Fibroblast of skin of left biceps (primary cell): ENCODE data around the gene STAP2.
"Not testable (repeated sequence)": the region's sequence is repeated elsewhere in the genome, so short reads cannot be mapped to it uniquely, and the experiment has no call there.

Source experiments
- DNase-seq, 2 experiments: peaks; one replicate each; pipeline ENCODE4 v3.0.0-alpha.2; 2013; ENCODE audit warnings: low read depth in 2 of 2

The STAP2 gene

DNA sequence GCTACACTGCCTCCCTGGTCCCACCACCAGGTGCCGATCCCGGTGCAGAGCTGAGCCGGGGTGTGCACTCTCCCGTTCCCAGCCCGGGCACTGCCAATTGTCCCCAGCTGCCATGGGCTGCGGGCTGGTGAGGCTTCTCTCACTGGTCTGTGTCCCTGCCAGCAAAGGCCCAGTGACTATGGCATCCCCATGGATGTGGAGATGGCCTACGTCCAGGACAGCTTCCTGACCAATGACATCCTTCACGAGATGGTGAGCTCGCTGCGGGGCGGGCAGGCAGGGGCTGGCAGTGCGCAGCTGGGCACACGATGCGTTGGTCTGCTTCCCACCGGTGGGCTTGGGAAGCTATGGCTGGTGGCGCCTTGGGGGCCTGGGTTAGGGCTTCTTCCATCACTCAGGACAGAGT, 19.3 kb upstream of the STAP2 start:
- no peak for DNase-seq

DNA sequence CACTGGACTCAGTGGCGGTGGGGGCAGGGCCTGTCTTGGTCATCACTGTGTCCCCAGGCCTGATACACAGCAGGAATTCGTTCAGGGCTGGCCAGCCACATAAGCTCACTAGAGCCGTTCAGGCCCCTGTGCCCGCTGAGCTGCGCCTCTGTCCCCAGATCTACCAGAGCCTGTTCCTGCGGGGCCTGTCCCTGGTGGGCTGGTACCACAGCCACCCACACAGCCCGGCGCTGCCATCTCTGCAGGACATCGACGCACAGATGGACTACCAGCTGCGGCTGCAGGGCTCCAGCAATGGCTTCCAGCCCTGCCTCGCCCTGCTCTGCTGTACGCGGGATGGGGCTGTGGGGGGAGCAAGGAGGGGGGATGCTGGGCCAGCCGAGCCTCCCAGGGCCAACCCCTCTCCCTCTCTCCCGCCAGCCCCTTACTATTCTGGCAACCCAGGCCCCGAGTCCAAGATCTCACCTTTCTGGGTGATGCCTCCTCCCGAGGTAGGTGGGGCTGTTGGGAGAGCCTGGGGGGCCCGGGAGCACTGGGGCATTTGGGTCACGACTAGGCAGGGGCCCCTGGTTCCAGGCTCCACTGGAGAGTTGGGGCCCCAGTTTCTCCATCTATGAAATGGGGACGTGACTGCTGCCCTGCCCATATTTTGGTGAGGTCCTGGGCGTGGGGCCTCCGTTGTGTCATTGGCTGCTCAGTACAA, 18.6 kb upstream of the STAP2 start:
- no peak for DNase-seq

DNA sequence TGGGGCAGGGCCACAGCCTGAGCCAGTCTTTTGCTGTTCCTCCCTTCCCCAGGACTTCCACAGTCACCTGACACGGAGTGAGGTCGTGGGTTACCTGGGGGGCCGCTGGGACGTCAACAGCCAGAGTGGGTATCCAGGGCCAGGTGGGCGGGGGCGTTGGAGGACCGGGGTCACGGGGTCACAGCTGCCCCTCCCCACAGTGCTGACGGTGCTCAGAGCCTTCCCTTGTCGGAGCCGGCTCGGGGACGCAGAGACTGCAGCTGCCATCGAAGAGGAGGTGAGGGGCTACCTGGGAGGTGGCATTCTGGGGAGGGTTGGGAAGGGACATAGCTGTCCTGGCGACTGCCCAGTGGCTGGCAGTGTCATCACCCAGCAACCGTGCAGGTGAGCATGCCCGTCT, 16.3 kb upstream of the STAP2 start:
- DNase-seq = no peak

DNA sequence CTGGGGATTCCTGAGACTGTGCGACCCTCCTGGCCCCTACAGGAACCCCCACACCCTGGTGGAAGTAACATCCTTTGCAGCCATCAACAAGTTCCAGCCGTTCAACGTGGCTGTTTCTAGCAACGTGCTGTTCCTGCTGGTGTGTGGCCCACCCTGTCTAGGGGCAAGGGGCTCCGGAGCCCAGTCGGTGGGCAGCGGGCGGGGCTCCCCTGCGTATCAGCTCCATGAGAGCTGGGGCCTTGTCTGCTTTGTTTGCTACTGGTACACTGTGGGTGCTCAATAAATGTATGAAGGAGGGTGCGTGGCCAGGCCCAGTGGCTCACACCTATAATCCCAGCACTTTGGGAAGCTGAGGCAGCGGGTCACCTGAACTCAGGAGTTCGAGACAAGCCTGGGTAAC, 15.7 kb upstream of the STAP2 start:
- DNase-seq = no peak

DNA sequence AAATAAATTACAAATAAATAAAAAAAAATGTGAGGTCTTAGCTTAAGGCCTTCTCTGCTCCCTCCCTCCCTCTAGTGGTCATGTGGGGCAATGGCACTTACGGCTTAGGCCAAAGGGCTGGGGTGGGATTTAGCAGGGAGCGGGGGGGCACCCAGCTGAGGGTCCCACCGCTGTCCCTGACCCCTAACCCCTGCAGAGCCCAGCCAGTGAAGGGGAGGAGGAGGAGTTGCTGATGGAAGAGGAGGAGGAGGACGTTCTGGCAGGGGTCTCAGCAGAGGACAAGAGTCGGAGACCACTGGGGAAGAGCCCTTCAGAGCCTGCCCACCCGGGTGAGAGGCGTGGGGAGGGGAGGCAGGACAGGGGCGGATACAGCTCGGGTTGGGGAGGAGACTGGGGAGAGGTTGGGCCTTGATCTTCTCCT, 14.1 kb upstream of the STAP2 start:
- DNase-seq = no peak

DNA sequence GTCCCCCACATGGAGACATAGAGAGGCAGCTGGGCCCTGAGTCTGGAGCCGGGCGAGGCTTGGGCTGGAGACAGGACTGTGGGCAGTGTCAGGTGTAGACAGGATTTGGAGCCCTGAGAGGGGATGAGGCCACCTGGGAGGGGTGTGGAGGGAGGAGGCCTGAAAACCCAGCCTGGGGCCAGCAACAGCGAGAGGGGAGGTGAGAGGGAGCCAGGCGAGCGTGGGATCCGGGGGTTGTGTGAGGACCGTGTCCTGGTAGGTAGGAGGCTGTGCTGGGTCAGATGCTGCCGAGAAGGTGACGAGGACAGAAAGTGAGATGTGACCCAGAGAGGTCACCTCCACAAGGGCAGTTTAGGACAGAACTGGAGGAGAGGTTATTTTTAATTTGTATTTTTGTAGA, 12.1 kb upstream of the STAP2 start:
- DNase-seq = no peak

DNA sequence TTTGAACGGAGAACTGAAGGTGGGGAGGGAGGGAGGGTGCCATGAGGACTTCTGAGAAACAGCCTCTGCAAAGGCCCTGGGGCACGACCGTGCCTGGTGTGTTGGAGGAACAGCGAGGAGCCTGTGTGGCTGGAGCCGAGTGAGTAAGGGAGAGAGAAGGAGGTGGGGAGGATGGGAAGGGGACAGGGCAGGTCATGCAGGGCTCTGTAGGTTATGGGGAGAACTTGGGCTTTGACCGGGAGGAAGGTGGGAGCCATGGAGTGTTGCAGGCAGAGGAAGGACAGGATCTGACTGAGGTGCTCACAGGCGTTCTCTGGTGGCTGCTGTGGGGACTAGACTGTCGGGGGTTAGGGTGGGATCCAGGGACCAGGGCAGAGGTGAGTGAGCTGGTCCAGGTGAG, 11.5 kb upstream of the STAP2 start:
- no peak for DNase-seq

DNA sequence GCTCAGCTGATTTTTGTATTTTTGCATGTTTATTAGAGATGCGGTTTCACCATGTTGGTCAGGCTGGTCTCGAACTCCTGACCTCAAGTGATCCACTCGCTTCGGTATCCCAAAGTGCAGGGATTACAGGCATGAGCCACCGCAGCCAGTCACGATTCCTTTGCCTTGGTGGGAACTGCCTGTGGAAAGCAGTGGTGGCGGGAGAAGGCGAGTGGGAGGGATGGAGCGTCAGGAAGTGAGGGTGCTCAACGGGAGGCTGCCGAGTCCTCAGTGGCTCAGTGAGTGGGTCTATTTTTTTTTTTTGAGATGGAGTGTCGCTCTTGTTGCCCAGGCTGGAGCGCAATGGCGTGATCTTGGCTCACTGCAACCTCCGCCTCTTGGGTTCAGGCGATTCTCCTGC, 10.6 kb upstream of the STAP2 start:
- not testable (repeated sequence) for DNase-seq

DNA sequence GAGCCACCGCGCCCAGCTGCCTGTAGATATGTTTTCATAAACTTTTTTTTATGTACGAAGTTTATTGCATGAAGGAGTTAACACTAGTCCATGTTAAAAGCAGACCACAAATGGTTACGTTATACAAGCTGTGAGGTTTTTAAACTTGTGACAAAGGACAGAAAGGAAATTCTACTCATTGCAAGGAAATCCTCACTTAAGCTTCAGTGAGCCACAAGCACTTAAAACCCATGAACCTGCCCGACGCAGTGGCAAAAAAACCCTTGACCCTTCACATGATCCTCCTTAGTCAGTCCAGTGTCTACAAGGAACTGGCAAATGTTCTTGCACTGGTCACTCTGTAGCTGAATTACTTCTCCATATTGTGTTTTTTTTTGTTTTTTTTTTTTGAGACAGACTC, 8.9 kb upstream of the STAP2 start:
- DNase-seq = no peak

DNA sequence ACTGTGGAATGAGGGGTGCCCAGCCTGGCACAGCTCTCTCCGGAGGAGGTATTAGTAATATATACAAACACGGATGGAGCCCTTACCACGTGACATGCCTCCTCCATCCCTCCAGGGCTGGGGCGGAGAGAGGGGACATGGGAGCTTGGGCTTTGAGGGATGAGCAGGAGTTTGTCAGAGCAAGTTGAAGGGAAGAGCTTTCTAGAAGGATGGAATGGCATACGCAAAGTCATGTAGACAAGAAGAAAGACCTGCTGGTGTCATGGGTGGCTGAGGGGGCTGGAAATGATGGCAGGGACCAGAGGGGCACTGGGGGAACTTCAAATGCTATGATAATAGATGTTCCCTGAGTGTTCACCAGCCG, 7.4 kb upstream of the STAP2 start:
- no peak for DNase-seq

DNA sequence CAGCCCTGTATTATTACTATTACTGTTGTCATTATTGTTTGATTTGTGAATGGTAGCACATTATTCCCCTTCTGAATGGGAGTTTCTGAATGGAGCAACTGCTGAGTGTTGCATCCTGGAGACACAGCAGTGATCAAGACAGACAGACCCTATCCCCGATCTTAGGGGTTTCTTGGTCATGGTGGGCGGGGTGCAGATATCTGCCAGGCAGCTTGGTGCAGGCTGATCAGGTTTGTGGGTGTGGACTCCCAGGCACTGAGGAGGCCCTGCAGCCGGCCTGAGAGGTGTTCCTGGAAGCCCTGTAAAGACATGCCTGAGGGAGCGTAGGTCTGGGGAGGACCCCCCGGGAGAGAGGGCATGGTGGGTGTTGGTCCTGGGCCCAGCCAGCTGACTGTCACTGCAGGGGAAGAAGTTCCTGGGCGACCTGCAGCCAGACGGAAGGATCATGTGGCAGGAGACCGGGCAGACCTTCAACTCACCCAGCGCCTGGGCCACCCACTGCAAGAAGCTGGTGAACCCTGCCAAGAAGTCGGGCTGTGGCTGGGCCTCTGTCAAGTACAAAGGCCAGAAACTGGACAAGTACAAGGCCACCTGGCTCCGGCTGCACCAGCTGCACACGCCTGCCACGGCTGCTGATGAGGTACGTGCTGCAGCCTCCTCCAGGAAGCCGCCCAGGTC, 6.9 kb upstream of the STAP2 start:
- no peak for DNase-seq

DNA sequence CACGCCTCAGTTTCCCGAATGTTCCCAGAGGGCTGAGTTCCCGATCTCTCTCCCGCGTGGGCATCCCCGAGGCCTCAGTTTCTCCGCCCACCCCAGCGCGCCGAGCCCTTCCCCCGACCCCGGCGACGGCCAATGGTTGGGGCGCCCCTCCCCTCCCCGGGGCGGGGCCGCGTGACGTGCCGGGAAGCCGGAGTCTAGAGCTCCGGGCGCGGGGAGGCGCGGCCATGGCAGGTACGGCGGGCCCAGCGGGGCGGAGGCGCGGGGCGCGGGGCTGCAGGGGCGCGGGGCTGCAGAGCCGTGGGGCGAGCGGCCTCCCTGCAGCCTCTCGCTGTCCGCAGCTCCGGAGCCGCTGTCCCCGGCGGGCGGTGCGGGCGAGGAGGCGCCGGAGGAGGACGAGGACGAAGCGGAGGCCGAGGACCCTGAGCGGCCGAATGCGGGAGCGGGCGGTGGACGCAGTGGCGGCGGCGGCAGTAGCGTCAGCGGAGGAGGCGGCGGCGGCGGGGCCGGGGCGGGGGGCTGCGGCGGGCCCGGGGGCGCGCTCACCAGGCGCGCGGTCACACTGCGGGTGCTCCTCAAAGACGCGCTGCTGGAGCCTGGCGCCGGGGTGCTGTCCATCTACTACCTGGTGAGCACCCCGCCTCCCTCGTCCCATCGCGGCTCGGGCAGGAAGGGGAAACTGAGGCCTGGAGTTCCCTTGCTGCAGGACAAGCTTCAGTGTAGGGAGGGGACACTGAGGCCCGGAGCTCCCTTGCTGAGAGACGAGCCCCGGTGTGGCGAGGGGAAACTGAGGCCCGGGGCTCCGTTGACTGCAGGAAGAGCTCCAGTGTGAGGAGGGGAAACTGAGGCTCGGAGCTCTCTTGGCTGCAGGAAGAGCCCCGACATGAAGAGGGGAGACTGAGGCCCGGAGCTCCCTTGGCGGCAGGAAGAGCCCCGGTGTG, 5.0 kb upstream of the STAP2 start, which contains the start of gene MPND:
Gene MPND, plus strand, starts transcription at position 193 of the 938 bp plus-strand sequence. Its CDS starts 32 bp downstream, at position 225.
- peak; percentile 41 to 44 for DNase-seq

DNA sequence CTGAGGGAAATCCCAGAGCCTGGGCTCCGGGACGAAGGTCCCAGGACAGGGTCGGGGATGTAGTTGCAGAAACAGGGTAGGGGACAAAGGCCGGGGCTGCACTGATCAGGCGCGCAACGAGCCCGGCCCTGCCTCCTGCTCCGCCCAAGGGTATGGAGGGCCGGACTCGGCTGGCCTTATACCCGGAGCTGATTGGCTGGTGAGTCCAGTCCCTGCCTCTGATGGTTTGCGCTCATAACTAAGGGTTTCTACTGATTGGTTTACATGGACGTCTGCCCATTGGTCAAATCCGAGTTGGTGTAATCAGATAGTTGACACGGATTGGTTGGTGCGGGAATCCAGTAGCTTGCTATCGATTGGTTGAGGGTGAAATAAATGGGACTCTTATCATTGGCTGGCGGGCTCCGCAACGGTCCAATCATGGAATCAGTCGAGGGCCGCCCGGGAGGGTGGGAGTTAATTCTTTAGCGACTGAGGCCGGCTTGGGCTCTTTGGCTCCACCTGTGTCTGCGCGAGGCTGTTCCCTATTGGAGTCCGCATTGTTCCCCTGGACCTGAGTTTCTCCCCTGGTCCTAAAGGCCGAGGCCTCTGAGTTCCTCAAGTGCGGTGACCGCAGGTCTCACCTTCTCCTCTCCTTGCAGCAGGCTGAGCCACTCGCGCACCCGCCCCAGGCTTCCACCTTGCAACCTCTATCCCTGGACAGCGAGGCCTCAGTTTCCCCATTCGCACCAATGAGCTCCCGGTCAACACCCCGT, 4.2 kb upstream of the STAP2 start:
- peak; percentile 100 for DNase-seq

DNA sequence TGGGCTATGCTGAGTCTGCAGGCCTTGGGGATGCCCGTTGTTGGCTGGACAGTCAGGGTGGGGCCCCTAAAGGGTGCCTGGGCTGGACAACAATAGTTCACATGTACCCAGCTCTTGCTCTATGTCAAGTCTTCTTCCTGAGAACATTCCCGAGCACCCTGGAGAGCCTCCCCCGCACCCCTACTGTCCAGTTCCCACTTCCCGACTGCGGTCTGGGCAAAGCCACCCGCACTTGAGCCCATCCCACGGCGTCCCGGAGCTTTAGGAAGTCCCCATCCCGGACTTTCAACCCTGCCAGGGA, 3.6 kb upstream of the STAP2 start:
- no peak for DNase-seq

DNA sequence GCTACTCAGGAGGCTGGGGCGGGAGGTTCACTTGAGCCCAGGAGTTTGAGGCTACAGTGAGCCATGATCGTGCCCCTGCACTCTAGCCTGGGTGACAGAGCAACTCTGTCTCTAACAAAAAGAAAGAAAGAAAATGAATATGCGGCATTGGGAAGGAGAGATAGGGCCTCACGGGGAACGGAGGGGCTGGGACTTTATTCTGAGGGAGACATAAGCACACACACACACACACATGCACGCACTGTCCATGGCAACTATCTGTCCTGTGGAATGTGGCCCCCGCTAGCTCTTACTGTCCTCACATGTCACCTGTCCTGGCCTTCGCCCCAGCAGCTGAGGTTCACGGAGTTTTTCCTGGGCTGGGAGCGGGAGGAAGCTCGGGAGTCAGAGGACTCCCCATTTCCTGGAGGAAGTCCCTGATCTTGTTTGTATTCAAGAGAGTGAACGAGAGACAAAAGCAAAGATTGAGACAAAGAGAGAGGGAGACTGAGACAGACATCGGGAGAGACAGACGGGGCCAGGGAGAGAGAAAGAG, 654 bp downstream of the STAP2 start:
- no peak for DNase-seq

DNA sequence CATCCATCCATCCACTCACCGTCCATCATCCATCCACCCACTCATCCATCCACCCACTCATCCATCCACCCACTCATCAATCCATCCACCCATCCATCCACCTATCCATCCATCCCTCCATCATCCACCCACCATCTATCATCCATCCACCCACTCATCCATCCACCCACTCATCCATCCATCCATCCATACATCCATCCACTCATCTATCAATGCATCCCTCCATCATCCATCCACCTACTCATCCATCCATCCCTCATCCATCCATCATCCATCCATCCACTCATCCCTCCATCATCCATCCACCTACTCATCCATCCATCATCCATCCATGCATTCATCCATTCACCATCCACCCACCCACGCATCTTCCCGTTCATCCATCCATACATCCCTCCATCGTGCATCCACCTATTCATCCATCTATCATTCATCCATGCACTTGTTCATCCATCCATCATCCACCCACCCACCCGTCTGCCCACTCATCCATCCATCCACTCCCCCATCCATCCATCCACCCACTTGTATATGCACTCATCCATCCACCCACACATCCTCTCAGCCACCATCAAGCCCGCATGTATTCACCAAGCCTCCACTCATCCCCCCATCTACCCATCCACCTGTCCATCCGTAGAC, 3.6 kb downstream of the STAP2 start:
- no peak for DNase-seq

DNA sequence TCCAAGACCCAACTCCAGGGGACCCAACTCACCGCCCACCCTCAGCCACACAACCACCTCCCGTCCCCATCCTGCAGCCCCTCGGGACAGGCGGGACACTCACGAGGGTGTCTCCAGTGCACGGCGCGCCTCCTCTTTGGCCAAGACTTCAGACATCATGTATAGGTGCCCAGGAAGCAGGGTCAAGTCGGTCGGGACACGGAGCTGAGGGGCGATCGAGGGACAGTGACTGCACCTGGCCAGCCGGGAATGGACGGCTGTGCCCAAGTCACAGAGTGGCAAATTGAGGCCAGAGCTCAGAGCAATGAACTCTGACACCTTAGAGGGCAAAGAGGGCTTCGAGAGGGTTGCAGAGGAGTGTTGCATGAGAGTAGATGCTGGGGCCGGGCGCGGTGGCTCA, 8.8 kb downstream of the STAP2 start:
- DNase-seq = no peak

DNA sequence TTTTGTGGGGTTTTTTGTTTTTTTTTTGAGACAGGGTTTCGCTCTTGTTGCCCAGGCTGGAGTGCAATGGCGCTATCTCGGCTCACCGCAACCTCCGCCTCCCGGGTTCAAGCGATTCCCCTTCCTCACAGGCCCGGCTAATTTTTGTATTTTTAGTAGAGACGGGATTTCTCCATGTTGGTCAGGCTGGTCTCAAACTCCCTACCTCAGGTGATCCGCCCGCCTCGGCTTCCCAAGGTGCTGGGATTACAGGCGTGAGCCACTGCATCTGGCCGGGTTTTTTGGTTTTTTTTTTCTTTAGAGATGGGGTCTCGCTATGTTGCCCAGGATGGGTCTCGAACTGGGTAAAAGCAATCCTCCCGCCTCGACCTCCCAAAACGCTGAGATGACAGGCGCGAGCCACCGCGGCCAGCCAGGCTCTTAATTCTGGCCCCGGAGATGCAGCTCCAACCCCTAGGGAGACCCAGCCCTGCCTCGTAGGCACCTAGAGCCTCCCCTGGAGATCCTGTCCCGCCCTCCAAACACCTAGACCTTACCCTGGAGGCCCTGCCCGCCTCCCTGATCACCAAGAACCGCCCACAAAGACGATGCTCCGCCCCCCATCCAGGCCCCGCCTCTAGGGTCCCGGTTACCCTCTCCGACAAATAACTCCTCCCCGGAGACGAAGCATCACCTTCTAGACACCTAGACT, 9.5 kb downstream of the STAP2 start:
- DNase-seq = not testable (repeated sequence)

DNA sequence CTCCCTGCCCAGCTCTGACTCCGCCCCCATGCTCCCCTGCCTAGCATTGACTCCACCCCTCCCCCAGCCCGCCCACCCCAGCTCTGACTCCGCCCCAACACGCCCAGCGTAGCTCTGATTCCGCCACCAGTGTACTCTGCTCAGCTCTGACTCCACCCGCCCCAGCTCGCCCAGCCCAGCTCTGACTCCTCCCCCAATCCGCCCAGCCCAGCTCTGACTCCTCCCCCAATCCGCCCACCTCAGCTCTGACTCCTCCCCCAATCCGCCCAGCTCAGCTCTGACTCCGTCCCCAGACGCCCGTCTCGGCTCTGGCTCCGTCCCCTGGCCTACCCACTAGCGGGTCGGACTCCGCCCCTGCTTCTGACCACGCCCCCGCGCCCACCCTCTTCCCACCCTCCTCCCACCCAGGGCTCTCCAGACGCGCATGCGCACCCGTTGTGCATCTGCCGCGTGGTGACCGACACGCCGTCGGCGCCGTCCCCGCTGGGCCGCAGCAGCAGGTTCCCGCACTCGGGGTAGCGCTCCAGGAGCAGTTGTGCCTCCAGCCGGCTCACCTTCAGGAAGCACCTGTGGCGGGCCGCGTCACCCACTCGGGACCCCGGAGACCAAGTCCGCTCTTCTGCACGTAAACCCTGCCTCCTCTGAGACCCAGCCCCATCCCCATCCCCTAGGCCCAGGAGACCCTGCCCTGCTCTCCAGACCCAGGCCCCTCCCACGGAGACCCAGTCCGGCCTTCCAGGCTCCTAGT, 10.2 kb downstream of the STAP2 start:
- peak; percentile 90 to 91 for DNase-seq

DNA sequence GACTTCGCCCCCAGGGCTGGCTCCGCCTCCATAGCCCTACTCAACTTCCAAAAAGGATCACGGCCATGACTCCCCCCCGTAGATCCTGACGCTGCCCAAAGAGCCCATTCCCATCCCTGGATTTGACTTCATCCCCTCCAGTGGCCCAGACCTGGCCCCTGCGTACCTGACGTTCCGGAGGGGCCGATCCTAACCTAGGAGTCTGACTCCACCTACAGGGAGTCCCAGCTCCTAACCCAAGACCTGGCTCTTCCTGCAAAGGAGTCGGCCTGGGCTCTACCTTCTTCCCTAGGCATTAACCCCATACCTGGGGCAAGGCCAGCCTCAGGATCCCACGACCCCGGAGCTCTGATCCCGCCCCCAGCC, 10.8 kb downstream of the STAP2 start:
- DNase-seq = no peak
